ENCODE data around the gene COLEC11.

GRCh38 chr2:3659447-3660432 lies 64.8 kb downstream of the COLEC11 start:
- TF ChIP-seq, protein P1, sequence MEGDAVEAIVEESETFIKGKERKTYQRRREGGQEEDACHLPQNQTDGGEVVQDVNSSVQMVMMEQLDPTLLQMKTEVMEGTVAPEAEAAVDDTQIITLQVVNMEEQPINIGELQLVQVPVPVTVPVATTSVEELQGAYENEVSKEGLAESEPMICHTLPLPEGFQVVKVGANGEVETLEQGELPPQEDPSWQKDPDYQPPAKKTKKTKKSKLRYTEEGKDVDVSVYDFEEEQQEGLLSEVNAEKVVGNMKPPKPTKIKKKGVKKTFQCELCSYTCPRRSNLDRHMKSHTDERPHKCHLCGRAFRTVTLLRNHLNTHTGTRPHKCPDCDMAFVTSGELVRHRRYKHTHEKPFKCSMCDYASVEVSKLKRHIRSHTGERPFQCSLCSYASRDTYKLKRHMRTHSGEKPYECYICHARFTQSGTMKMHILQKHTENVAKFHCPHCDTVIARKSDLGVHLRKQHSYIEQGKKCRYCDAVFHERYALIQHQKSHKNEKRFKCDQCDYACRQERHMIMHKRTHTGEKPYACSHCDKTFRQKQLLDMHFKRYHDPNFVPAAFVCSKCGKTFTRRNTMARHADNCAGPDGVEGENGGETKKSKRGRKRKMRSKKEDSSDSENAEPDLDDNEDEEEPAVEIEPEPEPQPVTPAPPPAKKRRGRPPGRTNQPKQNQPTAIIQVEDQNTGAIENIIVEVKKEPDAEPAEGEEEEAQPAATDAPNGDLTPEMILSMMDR (optimal IDR thresholded peaks at IDR 0.05 in 1 of 3, IDR thresholded peaks at IDR 0.05 in 1 of 3, conservative IDR thresholded peaks at IDR 0.05 in 1 of 3; ENCODE audit: extremely low read depth in 1 of 3, insufficient read depth in 2 of 3, low read length in 3 of 3): no peak
- no peak for TF ChIP-seq EZH2 (IDR thresholded peaks at IDR 0.05; ENCODE audit: low read length)

Data from keratinocyte (primary cell).